Immature natural killer cell (primary cell): ENCODE results near the gene TSPO. TPM values are rescaled to one million over a fixed set of nuclear protein-coding genes. Genes with fewer than 3 reads are reported as not detected.

Experiments
- DNase-seq, 3 donors: peaks; one replicate each; pipeline ENCODE4 v3.0.0; 2022; ENCODE audit warnings: mixed read lengths in 1 of 3
- H3K27ac Mint-ChIP-seq, 6 donors: one replicate each; pipeline ENCODE4 v1.8.0; 2020; ENCODE audit warnings: mixed read lengths in 6 of 6, mild to moderate bottlenecking in 5 of 6, inconsistent platforms in 4 of 6, moderate library complexity in 3 of 6
- H3K27me3 Mint-ChIP-seq, 3 donors: one replicate each; pipeline ENCODE4 v1.8.0; 2020 to 2021; ENCODE audit warnings: low read depth in 3 of 3, mild to moderate bottlenecking in 3 of 3, mixed read lengths in 3 of 3, moderate library complexity in 3 of 3, inconsistent platforms in 1 of 3
- H3K36me3 Mint-ChIP-seq, 3 donors: one replicate each; pipeline ENCODE4 v1.8.0; 2020; ENCODE audit warnings: mixed read lengths in 3 of 3, inconsistent platforms in 2 of 3, mild to moderate bottlenecking in 2 of 3
- H3K4me1 Mint-ChIP-seq, 2 donors: one replicate each; pipeline ENCODE4 v1.8.0; 2020; ENCODE audit warnings: inconsistent platforms in 2 of 2, mild to moderate bottlenecking in 2 of 2, mixed read lengths in 2 of 2, moderate library complexity in 1 of 2
- H3K4me3 Mint-ChIP-seq, 5 donors: one replicate each; pipeline ENCODE4 v1.8.0; 2020; ENCODE audit warnings: mild to moderate bottlenecking in 5 of 5, mixed read lengths in 5 of 5, inconsistent platforms in 3 of 5, moderate library complexity in 3 of 5
- H3K9me3 Mint-ChIP-seq, 6 donors: one replicate each; pipeline ENCODE4 v1.8.0; 2020; ENCODE audit warnings: mild to moderate bottlenecking in 6 of 6, mixed read lengths in 6 of 6, inconsistent platforms in 4 of 6, moderate library complexity in 3 of 6
- polyA plus RNA-seq, 3 donors: library from polyadenylated mRNA; unstranded; fragments of 300-500 nt; fragmentation: Illumina TruSeq; gene quantifications; one replicate each; pipeline ENCODE4 v1.2.3, GENCODE V29; 2021

TSPO gene
- polyA plus RNA-seq, 3 donors from 2014 or later = 338 to 509 (median 463) TPM

DNA sequence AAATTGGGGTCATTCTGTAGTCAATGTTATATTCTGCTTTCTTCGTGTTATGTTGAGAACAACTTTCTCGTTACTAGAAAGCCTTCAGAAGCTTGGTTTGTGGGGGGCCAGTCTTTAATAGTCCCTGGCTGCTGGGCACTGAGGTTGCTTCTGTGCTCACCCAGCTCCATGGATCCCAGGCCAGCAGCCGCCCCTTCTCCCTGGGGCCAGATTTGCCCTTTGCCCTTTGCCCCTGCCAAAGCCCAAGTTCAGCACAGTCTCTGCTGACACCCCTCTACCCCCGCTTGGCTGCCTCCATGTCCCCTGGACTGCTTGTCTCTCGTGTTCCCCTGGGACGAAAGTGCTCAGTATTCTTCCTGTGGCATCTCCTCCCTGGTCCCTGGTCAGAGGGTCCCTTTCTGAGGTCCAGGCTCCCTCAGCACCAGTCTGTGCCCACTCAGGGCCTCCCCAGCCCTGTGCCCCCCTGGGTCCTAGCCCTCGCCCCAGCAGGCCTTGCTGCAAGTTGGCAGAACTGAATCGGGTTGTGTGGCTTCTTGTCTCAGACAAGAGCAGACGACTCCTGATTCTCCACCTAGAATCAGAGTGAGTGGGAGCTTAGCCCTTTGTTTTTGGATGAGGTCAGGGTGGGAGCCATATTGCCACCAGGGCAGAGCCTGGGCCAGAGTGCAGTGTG lies 6.7 kb downstream of the TSPO start:
- no peak overlapping the region for H3K4me3 Mint-ChIP-seq
- peaks cover 0 to 2% (median 0%) of the 10 kb centered on the region in 3 donors for H3K36me3 Mint-ChIP-seq
- no peaks in the 10 kb centered on the region for H3K9me3 Mint-ChIP-seq

DNA sequence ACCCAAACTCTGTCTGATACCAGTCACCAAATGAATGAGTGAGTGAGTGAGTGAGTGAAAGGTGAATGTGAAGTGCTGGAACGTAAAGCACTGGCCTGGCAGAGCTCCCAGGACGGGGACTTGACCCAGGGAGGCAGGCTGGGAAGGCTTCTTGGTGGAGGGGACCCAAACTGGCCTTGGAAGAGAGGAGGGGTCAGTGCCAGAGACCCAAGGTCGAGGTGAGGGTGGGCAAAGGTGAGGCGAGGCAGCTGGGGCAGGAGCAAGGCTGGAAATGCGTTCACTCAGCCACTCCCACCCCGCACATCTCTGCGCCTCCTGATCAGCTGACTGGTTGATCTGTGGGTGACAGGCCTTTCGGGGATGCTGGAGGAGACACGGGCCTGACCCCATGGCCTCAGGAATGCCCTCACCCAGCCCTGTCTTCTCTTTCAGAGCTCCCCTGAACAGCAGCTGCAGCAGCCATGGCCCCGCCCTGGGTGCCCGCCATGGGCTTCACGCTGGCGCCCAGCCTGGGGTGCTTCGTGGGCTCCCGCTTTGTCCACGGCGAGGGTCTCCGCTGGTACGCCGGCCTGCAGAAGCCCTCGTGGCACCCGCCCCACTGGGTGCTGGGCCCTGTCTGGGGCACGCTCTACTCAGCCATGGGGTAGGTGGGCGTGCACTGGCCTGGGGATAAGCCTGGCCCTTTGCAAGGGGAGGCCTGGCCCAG lies 7.6 kb downstream of the TSPO start:
- H3K4me3 Mint-ChIP-seq = no peak overlapping the region
- no peaks in the 10 kb centered on the region for H3K27me3 Mint-ChIP-seq
- DNase-seq = no peak
- H3K27ac Mint-ChIP-seq = peak overlapping the region in 3 of 6 donors; percentile 6 to 55 (median 15)
- peaks cover 0 to 4% (median 1%) of the 10 kb centered on the region in 3 donors for H3K36me3 Mint-ChIP-seq
- H3K4me1 Mint-ChIP-seq = peaks cover 0 to 3% of the 10 kb centered on the region in 2 donors
- no peaks in the 10 kb centered on the region for H3K9me3 Mint-ChIP-seq

More for the DNA sequence above, 6.7 kb downstream of the TSPO start:
- Mint-ChIP-seq H3K27ac (peak overlapping the region in 1 of 6 donors; percentile 55), H3K27me3 (no peaks in the 10 kb centered on the region), H3K4me1 (peaks cover 3 to 5% of the 10 kb centered on the region in 2 donors)
- DNase-seq = no peak

DNA sequence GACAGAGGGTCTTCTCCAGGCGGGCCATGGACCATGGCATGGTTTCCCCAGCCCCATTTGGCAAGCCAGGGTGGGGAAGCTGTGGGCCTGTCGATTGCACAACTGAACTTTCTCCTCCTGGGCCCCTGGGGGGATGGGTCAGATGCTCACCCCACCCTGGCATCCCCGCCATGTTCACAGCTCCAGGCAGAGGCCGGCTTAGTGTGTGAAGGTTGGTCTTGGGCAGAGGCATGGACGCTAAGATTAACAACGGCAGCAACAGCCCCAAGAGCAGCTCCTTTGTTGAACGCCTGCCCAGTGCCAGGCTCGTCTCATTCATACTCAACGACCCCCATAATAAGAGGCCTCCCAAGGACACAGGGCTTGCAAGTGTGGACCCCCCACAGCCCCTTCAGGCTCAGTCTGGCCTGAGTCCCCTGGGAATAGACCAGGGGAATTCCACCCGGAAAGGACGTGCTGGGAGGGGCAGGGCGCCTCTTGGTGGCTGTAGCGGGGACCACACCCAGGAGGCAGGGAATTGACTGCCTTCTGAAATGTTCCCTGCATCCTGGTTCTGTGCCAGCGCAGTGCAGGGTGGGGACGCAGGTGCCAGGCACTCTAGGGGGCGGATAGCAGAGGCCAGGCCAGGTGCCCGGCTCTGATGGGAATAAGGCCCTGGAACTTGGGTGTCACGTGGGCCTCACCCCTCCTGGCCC lies 8.3 kb downstream of the TSPO start:
- no peak for DNase-seq
- peaks cover 0 to 2% (median 0%) of the 10 kb centered on the region in 3 donors for H3K27me3 Mint-ChIP-seq
- no peak overlapping the region for H3K27ac Mint-ChIP-seq
- H3K9me3 Mint-ChIP-seq = no peaks in the 10 kb centered on the region
- no peak overlapping the region for H3K4me3 Mint-ChIP-seq
- peaks cover 0 to 7% (median 3%) of the 10 kb centered on the region in 3 donors for H3K36me3 Mint-ChIP-seq
- H3K4me1 Mint-ChIP-seq = peaks cover 0 to 3% of the 10 kb centered on the region in 2 donors

DNA sequence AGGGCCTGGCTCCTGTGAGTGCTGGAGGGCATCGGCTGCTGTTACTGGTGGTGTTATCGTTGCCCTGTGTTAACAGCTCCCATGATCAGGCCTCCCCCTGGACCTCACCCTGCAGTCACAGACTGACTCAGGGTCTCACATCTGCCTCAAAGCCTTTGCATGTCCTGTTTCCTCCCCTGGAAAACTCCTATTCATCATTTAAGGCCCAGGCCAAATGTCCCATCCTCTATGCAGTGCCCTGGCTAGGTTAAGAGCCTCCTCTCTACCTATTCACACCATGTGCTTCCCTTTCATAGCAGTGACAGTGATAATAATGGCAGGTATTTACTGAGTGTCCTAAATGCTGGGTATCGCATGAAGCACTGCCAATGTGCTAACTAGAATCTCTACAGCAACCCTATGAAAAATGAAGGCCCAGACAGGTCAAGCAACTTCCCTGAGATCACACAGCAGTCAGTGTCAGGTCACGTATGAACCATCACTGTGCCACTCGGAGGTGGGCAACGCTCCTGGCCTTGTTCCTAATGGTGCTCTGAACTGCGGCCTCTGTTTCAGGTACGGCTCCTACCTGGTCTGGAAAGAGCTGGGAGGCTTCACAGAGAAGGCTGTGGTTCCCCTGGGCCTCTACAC lies 9.3 kb downstream of the TSPO start:
- Mint-ChIP-seq H3K27me3 (peaks cover 0 to 2% (median 0%) of the 10 kb centered on the region in 3 donors), H3K9me3 (no peaks in the 10 kb centered on the region), H3K36me3 (peaks cover 0 to 7% (median 3%) of the 10 kb centered on the region in 3 donors), H3K4me1 (peaks cover 0 to 3% of the 10 kb centered on the region in 2 donors), H3K27ac (peak overlapping the region in 2 of 6 donors; percentile 5 to 21), H3K4me3 (no peak overlapping the region)
- no peak for DNase-seq

DNA sequence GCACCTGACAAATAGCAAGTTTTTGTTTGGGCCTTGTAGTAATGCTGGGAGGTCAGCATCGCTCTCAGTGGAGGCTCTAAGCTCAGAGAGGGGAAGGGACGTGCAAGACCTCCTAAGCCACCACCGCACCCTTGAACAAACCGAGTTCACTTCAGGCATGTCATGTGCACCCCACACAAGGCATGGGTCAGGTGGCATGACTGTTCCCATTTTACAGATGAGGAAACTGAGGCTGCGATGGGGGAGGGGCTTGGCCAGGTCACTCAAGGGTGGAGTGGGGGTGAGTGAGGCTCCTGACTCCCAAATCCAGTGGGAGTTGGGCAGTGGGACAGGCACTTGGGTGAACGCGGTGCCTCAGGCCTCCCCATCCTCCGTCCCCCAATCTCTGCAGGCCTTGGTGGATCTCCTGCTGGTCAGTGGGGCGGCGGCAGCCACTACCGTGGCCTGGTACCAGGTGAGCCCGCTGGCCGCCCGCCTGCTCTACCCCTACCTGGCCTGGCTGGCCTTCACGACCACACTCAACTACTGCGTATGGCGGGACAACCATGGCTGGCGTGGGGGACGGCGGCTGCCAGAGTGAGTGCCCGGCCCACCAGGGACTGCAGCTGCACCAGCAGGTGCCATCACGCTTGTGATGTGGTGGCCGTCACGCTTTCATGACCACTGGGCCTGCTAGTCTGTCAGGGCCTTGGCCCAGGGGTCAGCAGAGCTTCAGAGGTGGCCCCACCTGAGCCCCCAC lies 11.2 kb downstream of the TSPO start:
- H3K4me1 Mint-ChIP-seq = peaks cover 0 to 2% of the 10 kb centered on the region in 2 donors
- H3K27ac Mint-ChIP-seq = no peak overlapping the region
- H3K36me3 Mint-ChIP-seq = peaks cover 0 to 7% (median 3%) of the 10 kb centered on the region in 3 donors
- H3K4me3 Mint-ChIP-seq = no peak overlapping the region
- DNase-seq = no peak
- peaks cover 0 to 2% (median 0%) of the 10 kb centered on the region in 3 donors for H3K27me3 Mint-ChIP-seq
- no peaks in the 10 kb centered on the region for H3K9me3 Mint-ChIP-seq

DNA sequence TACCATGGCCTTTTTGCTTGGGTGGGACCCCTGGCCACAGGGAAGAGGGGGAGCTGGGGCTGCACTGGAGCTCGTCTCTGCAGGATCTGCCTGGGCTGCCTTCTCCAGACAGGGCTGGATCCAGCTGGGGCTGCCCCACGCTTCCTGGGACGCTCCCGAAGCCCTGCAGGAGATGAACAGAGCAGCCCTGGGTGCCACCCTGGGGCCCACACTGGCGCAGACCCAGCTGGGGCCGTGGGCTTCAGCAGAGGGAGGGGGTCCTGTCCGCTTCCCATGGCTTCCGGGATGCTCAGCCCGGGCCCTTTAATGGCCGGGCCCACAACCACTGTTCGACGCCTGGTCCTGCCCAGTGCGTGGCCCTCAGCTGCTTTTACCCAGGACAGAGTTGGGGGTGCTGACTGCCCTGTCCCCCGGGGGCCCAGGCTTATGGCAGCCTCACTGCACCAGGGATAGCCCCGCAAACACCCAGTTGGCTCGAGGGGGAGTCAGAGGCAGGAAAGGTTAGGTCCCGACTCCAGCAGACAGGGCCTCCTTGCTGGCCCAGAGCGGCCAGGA lies 12.0 kb downstream of the TSPO start:
- Mint-ChIP-seq H3K36me3 (peaks cover 0 to 7% (median 3%) of the 10 kb centered on the region in 3 donors), H3K4me1 (peaks cover 0 to 2% of the 10 kb centered on the region in 2 donors), H3K9me3 (no peaks in the 10 kb centered on the region), H3K4me3 (no peak overlapping the region), H3K27ac (no peak overlapping the region), H3K27me3 (peaks cover 0 to 2% (median 0%) of the 10 kb centered on the region in 3 donors)
- no peak for DNase-seq

DNA sequence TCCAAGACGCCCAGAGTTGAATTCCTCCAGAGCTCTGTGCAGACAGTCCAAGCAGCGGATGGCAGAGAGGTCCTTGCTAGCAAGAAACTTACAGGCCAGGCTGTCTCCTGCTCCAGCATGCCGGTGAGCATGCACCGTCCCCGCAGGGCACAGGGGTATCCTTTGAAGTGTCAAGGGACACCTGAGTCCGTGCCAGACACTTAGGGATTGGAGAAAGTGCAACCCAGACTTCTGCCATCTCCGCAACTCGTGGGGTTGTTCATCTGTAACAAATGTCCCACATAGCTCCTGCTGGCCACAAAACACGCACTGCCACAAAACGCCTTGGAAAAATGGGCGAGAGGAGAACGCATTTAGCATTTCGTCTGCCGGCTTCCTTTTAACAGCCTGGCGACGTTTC lies 13.3 kb downstream of the TSPO start:
- Mint-ChIP-seq H3K36me3 (peaks cover 0 to 7% (median 3%) of the 10 kb centered on the region in 3 donors), H3K27ac (no peak overlapping the region), H3K4me3 (no peak overlapping the region), H3K4me1 (no peaks in the 10 kb centered on the region), H3K9me3 (no peaks in the 10 kb centered on the region), H3K27me3 (peaks cover 0 to 2% (median 0%) of the 10 kb centered on the region in 3 donors)
- DNase-seq = no peak

DNA sequence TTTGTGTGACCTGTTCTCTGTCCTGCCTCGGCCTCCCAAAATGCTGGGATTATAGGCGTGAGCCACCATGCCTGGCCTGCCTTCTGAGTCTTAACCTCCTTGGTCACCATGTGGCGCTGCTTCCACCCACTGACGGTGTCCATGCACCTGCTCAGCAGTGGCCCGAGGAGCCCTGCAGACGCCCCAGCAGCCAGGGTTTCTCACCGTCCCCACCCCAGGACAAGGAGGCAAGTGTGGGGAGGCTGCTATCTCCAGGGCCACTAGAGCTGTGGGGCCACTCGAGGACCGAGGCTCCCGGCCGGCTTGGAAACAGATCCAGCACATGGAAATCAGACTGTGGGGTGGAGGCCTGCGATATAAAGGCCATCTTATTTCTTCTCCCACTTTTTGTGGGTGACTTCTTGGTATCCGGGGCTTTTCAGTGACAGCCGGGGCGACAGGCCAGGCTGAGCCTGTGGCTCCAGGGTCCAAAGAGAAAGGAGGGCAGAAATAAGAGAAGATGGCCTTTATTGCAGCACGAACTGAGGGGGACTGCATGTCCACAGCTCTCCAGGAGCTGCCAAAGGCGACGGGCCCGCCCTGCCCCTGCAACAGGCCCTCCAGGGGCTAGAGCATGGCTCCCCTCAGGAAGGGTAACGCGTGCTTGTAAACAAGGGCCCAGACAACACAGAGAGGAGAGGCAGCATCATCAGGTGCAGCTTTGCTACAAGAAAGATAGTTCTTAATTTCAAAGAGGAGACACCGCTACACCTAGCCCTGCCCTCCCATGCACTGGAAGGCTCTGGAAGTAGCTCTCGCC lies 15.0 kb downstream of the TSPO start:
- H3K27ac Mint-ChIP-seq = no peak overlapping the region
- peaks cover 0 to 2% (median 0%) of the 10 kb centered on the region in 3 donors for H3K27me3 Mint-ChIP-seq
- H3K4me3 Mint-ChIP-seq = no peak overlapping the region
- no peak for DNase-seq
- no peaks in the 10 kb centered on the region for H3K9me3 Mint-ChIP-seq
- H3K4me1 Mint-ChIP-seq = peaks cover 7 to 14% of the 10 kb centered on the region in 2 donors
- peaks cover 0 to 4% (median 3%) of the 10 kb centered on the region in 3 donors for H3K36me3 Mint-ChIP-seq

DNA sequence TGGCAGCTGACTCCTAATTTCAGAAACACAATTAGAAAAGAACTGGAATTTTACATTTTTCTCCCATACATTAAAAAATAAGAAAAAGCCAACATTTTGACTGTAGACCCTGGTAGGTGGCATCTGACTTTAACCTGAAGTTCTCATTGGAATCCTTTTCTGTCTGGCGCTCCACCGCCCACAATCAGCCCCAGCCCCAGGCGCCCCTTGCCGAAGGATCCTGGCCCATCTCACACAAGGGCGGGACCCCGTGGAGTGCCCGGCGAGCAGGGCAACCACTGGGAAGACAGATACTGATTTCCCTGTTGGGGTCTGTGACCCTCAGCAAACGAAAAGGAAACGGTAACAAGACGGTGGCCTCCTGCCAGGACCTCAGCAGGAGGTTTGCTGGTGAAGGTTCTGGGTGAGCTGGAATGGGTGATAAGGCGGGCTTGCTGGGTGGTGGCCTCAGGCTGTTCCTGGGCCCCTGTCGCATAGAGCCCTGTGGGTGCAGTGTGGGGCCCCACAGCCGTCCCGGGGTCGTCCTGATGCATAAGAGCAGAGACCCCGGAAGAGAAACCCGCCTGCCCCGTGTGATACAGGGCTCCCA lies 15.7 kb downstream of the TSPO start:
- peaks cover 0 to 2% (median 0%) of the 10 kb centered on the region in 3 donors for H3K27me3 Mint-ChIP-seq
- H3K36me3 Mint-ChIP-seq = peaks cover 0 to 4% (median 3%) of the 10 kb centered on the region in 3 donors
- no peaks in the 10 kb centered on the region for H3K9me3 Mint-ChIP-seq
- no peak overlapping the region for H3K27ac Mint-ChIP-seq
- no peak overlapping the region for H3K4me3 Mint-ChIP-seq
- no peak for DNase-seq
- peaks cover 9 to 17% of the 10 kb centered on the region in 2 donors for H3K4me1 Mint-ChIP-seq

DNA sequence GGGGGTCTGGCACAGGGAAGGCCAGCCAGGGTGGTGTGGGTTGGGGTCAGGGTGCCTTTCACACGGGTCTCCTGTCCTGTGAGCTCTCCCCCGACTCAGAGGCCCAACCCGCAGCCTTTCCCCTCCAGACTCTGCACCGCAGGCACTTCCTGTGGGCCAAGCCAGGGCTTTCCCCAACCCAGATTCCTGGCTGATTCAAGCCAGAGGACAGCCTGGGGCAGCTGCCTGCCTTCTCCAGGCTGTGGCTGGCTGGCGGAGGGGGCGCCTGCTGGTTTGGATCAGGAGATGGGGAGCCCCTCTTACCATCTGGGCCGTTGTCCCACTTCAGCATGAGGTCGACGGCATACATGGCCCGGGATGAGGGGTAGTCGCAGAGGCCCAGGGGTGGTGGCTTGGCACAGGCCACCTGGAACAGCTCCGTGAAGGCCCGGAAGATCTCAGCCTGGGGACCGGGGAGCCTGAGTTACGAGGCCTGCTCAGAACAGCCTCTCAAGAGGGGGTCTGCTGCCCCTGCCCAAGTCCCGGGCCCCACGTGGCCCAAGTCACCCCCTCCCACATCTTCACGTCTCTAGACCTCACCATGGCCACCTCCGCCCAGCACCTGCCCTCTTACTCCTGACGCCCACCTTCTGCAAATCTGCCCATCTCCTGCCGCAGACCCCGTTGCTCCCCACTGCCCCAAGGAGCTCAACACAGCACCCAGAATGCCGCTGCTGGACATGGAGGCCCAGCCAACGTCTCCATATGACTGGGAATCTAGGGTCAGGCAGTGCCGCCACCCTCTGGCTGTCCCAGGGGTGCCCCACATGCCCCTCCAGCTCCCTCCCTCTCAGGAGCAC lies 17.3 kb downstream of the TSPO start:
- H3K4me1 Mint-ChIP-seq = peaks cover 9 to 17% of the 10 kb centered on the region in 2 donors
- no peaks in the 10 kb centered on the region for H3K9me3 Mint-ChIP-seq
- no peak for DNase-seq
- no peak overlapping the region for H3K27ac Mint-ChIP-seq
- no peak overlapping the region for H3K4me3 Mint-ChIP-seq
- H3K36me3 Mint-ChIP-seq = peaks cover 0 to 11% (median 7%) of the 10 kb centered on the region in 3 donors
- H3K27me3 Mint-ChIP-seq = peaks cover 0 to 2% (median 0%) of the 10 kb centered on the region in 3 donors
